LNCaP clone FGC (cell line): ENCODE measurements around the gene PSMD9.
"Not testable (repeated sequence)": the region's sequence is repeated elsewhere in the genome, so short reads cannot be mapped to it uniquely, and the experiment has no call there.

ENCODE experiments used
- DNase-seq: peaks from one replicate; pipeline ENCODE4 v3.0.0-alpha.2; 2011; ENCODE audit warnings: low read depth
- H3K4me3 ChIP-seq: 2 replicates; pipeline ENCODE4 v1.5.1; 2011; ENCODE audit warnings: mild to moderate bottlenecking, low read depth, low read length, control low read depth
- CTCF ChIP-seq: IDR thresholded peaks from 2 replicates; pipeline ENCODE4 v1.5.1; 2012; ENCODE audit warnings: mild to moderate bottlenecking; ENCODE audit not compliant: control insufficient read depth, insufficient read depth; ENCODE audit errors: extremely low read depth

PSMD9 gene

GRCh38 chr12:121861636-121862254 lies 26.8 kb upstream of the PSMD9 start:
- no peak for TF ChIP-seq CTCF
- no peak for DNase-seq
- H3K4me3 ChIP-seq = no peak overlapping the region

GRCh38 chr12:121866331-121866730 lies 22.3 kb upstream of the PSMD9 start:
- no peak overlapping the region for H3K4me3 ChIP-seq
- TF ChIP-seq CTCF = no peak
- no peak for DNase-seq

- not testable (repeated sequence) for H3K4me3 ChIP-seq, DNase-seq
These were observed 19.4 kb upstream of the PSMD9 start for GRCh38 chr12:121869229-121869628.

GRCh38 chr12:121871467-121871866 lies 17.1 kb upstream of the PSMD9 start:
- DNase-seq = no peak
- no peak for TF ChIP-seq CTCF

GRCh38 chr12:121872546-121873215 lies 15.9 kb upstream of the PSMD9 start:
- DNase-seq = no peak
- TF ChIP-seq CTCF = no peak
- H3K4me3 ChIP-seq = no peak overlapping the region

More at GRCh38 chr12:121871467-121871866, 17.1 kb upstream of the PSMD9 start:
- no peak overlapping the region for H3K4me3 ChIP-seq

GRCh38 chr12:121873216-121873569 lies 15.4 kb upstream of the PSMD9 start:
- TF ChIP-seq CTCF = no peak
- no peak for DNase-seq
- no peak overlapping the region for H3K4me3 ChIP-seq

- H3K4me3 ChIP-seq = no peak overlapping the region
- no peak for TF ChIP-seq CTCF
- no peak for DNase-seq
These were observed 14.5 kb upstream of the PSMD9 start for GRCh38 chr12:121874071-121874470.
